Activated CD8-positive, alpha-beta T cell treated with anti-CD3 and anti-CD28 coated beads for 36 hours (primary cell): ENCODE measurements around the gene LRMDA. TPM values are rescaled to one million over a fixed set of nuclear protein-coding genes. Genes with fewer than 3 reads are reported as not detected.

Experiments used
- ATAC-seq: fragments of 200-7000 bp; cut with Tn5 transposase; one replicate; pipeline ENCODE4 v1.10.0; 2021; ENCODE audit warnings: mild to moderate bottlenecking, moderate library complexity
- CTCF ChIA-PET: fragments of 350-600 bp; sonication (Branson Sonifier 250); formaldehyde crosslinking; loops from one replicate; lab custom pipeline; 2021; ENCODE audit warnings: antibody characterized with exemption; lab: Charles Lee
- POLR2A ChIA-PET: fragments of 350-600 bp; sonication (Branson Sonifier 250); formaldehyde crosslinking; loops from one replicate; lab custom pipeline; 2021; ENCODE audit warnings: antibody characterized with exemption; lab: Charles Lee
- DNase-seq: peaks from one replicate; pipeline ENCODE4 v3.0.0-alpha.2; 2020
- H3K27ac Mint-ChIP-seq: one replicate; pipeline ENCODE4 v1.8.0; 2021; ENCODE audit warnings: mild to moderate bottlenecking, mixed read lengths
- H3K27me3 Mint-ChIP-seq: one replicate; pipeline ENCODE4 v1.8.0; 2021; ENCODE audit warnings: mixed read lengths
- H3K36me3 Mint-ChIP-seq: one replicate; pipeline ENCODE4 v1.8.0; 2021; ENCODE audit warnings: low read depth, mixed read lengths
- H3K4me1 Mint-ChIP-seq: one replicate; pipeline ENCODE4 v1.8.0; 2021; ENCODE audit warnings: low read depth, mixed read lengths
- H3K4me3 Mint-ChIP-seq: one replicate; pipeline ENCODE4 v1.8.0; 2021; ENCODE audit warnings: mild to moderate bottlenecking, moderate library complexity, mixed read lengths
- H3K9me3 Mint-ChIP-seq: one replicate; pipeline ENCODE4 v1.8.0; 2021; ENCODE audit warnings: mixed read lengths
- intact Hi-C: fragments of 100-400 bp; cut with micrococcal nuclease; formaldehyde crosslinking; loops from one replicate; pipeline ENCODE4 v1.10.0; 2022
- total RNA-seq, 2 experiments: library from RNA; stranded (reverse); gene quantifications; one replicate each; pipeline ENCODE4 v1.2.3, GENCODE V29; 2021
- TF ChIP-seq, protein P1 (sequence below): fragments of 200-600 bp; IDR thresholded peaks from one replicate; pipeline ENCODE4 v1.8.0; 2022; ENCODE audit warnings: antibody characterized with exemption, mild to moderate bottlenecking

LRMDA gene
- total RNA-seq, 2 experiments from 2014 or later, result not detected

- Mint-ChIP-seq H3K4me3 (no peak overlapping the region), H3K27ac (no peak overlapping the region)
- no peak for ATAC-seq
Observed at GRCh38 chr10:76024460-76025123, 593.2 kb downstream of the LRMDA start.

DNA sequence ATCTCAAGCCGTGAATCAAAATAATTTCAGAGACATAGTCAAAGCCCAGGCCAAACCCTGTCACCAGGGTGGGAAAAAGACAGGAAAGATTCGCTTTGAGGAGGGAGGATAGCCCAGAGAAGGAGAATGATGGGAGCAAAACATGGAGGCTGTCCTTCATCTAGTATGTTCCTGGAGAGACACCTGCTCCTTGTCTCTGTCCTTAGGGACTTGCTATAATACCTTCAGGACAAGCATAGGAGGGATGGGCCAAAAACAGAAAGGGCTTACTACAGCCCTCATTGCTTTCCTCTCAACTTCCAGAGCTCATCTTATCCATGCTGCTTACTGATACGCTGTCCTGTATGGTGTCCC, 593.7 kb downstream of the LRMDA start:
- CTCF ChIA-PET, result interaction anchor here (1.0 kb wide), 1 partner anchor 12 kb away, joined by 3 read pairs; no protein-coding TSS in a partner anchor
- DNase-seq (no peak), ATAC-seq (no peak)
- Mint-ChIP-seq H3K36me3 (no peaks in the 10 kb centered on the region), H3K27ac (no peak overlapping the region), H3K9me3 (no peaks in the 10 kb centered on the region), H3K4me1 (no peaks in the 10 kb centered on the region), H3K27me3 (peaks cover 2% of the 10 kb centered on the region), H3K4me3 (no peak overlapping the region)
- TF ChIP-seq, protein P1, sequence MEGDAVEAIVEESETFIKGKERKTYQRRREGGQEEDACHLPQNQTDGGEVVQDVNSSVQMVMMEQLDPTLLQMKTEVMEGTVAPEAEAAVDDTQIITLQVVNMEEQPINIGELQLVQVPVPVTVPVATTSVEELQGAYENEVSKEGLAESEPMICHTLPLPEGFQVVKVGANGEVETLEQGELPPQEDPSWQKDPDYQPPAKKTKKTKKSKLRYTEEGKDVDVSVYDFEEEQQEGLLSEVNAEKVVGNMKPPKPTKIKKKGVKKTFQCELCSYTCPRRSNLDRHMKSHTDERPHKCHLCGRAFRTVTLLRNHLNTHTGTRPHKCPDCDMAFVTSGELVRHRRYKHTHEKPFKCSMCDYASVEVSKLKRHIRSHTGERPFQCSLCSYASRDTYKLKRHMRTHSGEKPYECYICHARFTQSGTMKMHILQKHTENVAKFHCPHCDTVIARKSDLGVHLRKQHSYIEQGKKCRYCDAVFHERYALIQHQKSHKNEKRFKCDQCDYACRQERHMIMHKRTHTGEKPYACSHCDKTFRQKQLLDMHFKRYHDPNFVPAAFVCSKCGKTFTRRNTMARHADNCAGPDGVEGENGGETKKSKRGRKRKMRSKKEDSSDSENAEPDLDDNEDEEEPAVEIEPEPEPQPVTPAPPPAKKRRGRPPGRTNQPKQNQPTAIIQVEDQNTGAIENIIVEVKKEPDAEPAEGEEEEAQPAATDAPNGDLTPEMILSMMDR, result no peak
- POLR2A ChIA-PET, result no interaction called here
- intact Hi-C loops, result no loop called here

More at GRCh38 chr10:76024460-76025123, 593.2 kb downstream of the LRMDA start:
- H3K36me3 Mint-ChIP-seq, result no peaks in the 10 kb centered on the region
- ChIA-PET POLR2A (no interaction called here), CTCF (no interaction called here)
- intact Hi-C loops, result no loop called here
- DNase-seq, result no peak
- TF ChIP-seq, protein P1, result no peak
- peaks cover 3% of the 10 kb centered on the region for H3K27me3 Mint-ChIP-seq
- no peaks in the 10 kb centered on the region for H3K9me3 Mint-ChIP-seq
- no peaks in the 10 kb centered on the region for H3K4me1 Mint-ChIP-seq

GRCh38 chr10:76026176-76026771, 594.9 kb downstream of the LRMDA start:
- H3K9me3 Mint-ChIP-seq, result no peaks in the 10 kb centered on the region
- intact Hi-C loops, result no loop called here
- H3K36me3 Mint-ChIP-seq, result no peaks in the 10 kb centered on the region
- CTCF ChIA-PET, result interaction anchor here (0.7 to 1.0 kb wide), 2 partner anchors 10 to 241 kb away, joined by 3 to 5 read pairs; no protein-coding TSS in a partner anchor
- no peak overlapping the region for H3K27ac Mint-ChIP-seq
- no peak overlapping the region for H3K4me3 Mint-ChIP-seq
- DNase-seq (no peak), ATAC-seq (no peak)
- peaks cover 1% of the 10 kb centered on the region for H3K27me3 Mint-ChIP-seq
- TF ChIP-seq, protein P1, result no peak
- H3K4me1 Mint-ChIP-seq, result no peaks in the 10 kb centered on the region
- POLR2A ChIA-PET, result no interaction called here

- Mint-ChIP-seq H3K27ac (no peak overlapping the region), H3K27me3 (peaks cover 1% of the 10 kb centered on the region), H3K4me1 (no peaks in the 10 kb centered on the region), H3K36me3 (no peaks in the 10 kb centered on the region), H3K9me3 (no peaks in the 10 kb centered on the region), H3K4me3 (no peak overlapping the region)
- DNase-seq, result no peak
- TF ChIP-seq, protein P1, result no peak
- CTCF ChIA-PET, result interaction anchor here (1.0 kb wide), 1 partner anchor 10 kb away, joined by 5 read pairs; no protein-coding TSS in a partner anchor
- no peak for ATAC-seq
- intact Hi-C loops, result no loop called here
- POLR2A ChIA-PET, result no interaction called here
Observed at GRCh38 chr10:76026905-76027304, 595.5 kb downstream of the LRMDA start.

- DNase-seq, result no peak
- Mint-ChIP-seq H3K4me1 (no peaks in the 10 kb centered on the region), H3K9me3 (no peaks in the 10 kb centered on the region), H3K27me3 (peaks cover 3% of the 10 kb centered on the region), H3K27ac (no peak overlapping the region), H3K36me3 (no peaks in the 10 kb centered on the region), H3K4me3 (no peak overlapping the region)
- no peak for ATAC-seq
- TF ChIP-seq, protein P1, result no peak
- CTCF ChIA-PET, result no interaction called here
- intact Hi-C loops, result no loop called here
- POLR2A ChIA-PET, result interaction anchor here (0.6 kb wide), 1 partner anchor 1477 kb away, joined by 3 read pairs; no protein-coding TSS in a partner anchor
Observed at GRCh38 chr10:76029782-76030181, 598.4 kb downstream of the LRMDA start.
